GM18858 (cell line): ENCODE results near the gene FOXN3.

Source experiments
- ATAC-seq: cut with Tn5 transposase; IDR thresholded peaks from one replicate; pipeline ENCODE4 v1.9.1; 2021; ENCODE audit not compliant: unreplicated experiment

Gene FOXN3

GRCh38 chr14:89110110-89110509, 306.9 kb downstream of the FOXN3 start:
- ATAC-seq: no peak

- no peak for ATAC-seq
These were observed 308.4 kb downstream of the FOXN3 start for GRCh38 chr14:89108608-89109007.

DNA sequence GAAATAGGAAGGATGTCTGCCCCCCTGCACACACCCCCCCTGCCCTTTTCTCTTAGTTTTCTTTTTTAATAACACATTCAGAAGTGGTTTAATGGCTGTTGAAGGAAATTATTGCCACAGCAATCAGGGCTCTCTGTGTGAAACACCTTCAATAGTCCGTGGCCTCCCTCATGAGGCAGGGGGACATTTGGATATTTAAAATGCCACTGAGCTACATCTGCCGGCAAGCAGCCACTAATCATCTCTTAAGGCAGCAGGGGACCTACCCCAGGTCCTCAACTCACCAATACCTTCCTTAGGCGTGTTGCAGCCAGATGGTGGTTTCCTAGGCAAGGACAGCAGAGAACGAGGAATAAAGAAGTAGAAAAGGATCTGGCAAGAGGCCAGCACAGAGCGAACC, 309.4 kb downstream of the FOXN3 start:
- no peak for ATAC-seq
